Measurements from ENCODE around the gene TNFRSF18. TPM values are rescaled to one million over a fixed set of nuclear protein-coding genes. Genes with fewer than 3 reads are reported as not detected.
A peak's percentile ranks its signal among the peaks of the same experiment; 100 is the strongest.

Gene TNFRSF18
- total and polyA plus RNA-seq, 2 donors = 4.2 to 29.9 TPM

DNA sequence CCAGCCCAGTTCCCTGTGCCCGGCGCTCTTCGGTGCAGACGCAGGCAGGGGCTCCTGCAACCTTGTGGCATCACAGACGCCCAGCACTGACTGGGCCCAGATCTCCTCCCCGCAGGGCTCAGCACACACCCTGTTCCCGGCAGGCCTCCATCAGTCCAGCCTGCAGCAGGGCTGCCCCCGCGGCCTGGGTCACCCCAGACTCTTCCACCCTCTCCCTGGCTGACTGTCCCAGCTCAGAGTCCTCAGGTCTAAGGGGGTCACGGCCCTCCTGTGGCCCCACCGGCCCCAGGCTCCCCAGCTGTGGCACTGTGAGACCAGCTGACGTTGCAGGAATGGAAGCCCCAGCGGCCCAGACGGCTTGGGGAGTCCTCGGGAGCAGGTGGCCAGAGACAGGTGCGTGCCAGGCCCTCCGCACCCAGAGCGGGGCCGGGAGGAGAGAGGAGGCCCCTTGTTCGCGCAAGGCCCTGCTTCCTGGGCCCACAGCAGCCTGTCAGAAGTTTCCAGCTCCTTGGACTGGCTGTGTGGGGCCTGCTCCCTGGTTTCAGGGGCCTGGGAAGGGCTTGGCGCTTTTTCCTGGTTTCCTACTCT lies 29.9 kb upstream of the TNFRSF18 start:
- H3K27me3 ChIP-seq (ENCODE audit: control insufficient read depth in 2 of 2, insufficient read depth in 1 of 2, low read length in 1 of 2) = peaks cover 0 to 41% of the 10 kb centered on the region in 2 donors

GRCh38 chr1:1235016-1235744 lies 28.8 kb upstream of the TNFRSF18 start:
- Histone ChIP-seq H3K36me3 (ENCODE audit: control insufficient read depth in 2 of 2, insufficient read depth in 2 of 2, low read length in 1 of 2) (peaks cover 3 to 6% of the 10 kb centered on the region in 2 donors), H3K9me3 (ENCODE audit: control insufficient read depth in 2 of 2, insufficient read depth in 1 of 2, low read length in 1 of 2) (no peaks in the 10 kb centered on the region), H3K4me1 (ENCODE audit: control insufficient read depth in 2 of 2, insufficient read depth in 2 of 2, low read length in 2 of 2) (peaks cover 16 to 19% of the 10 kb centered on the region in 2 donors), H3K4me3 (ENCODE audit: low read length in 2 of 2) (no peak overlapping the region), H3K27me3 (ENCODE audit: control insufficient read depth in 2 of 2, insufficient read depth in 1 of 2, low read length in 1 of 2) (peaks cover 0 to 35% of the 10 kb centered on the region in 2 donors), H3K27ac (ENCODE audit: low read depth in 1 of 2, low read length in 1 of 2) (no peak overlapping the region)
- 97% methylated on average over 27 of the region's 27 CpGs for whole genome bisulfite sequencing
- DNase-seq (ENCODE audit: low read depth in 6 of 9, low spot score in 9 of 9) = no peak

More for the DNA sequence above, 29.9 kb upstream of the TNFRSF18 start:
- DNase-seq (ENCODE audit: low read depth in 6 of 9, low spot score in 9 of 9) = no peak
- H3K4me1 ChIP-seq (ENCODE audit: control insufficient read depth in 2 of 2, insufficient read depth in 2 of 2, low read length in 2 of 2) = peaks cover 6 to 10% of the 10 kb centered on the region in 2 donors
- H3K36me3 ChIP-seq (ENCODE audit: control insufficient read depth in 2 of 2, insufficient read depth in 2 of 2, low read length in 1 of 2) = peaks cover 3 to 6% of the 10 kb centered on the region in 2 donors
- no peak overlapping the region for H3K4me3 ChIP-seq (ENCODE audit: low read length in 2 of 2)
- WGBS = 92% methylated on average over 22 of the region's 22 CpGs
- H3K9me3 ChIP-seq (ENCODE audit: control insufficient read depth in 2 of 2, insufficient read depth in 1 of 2, low read length in 1 of 2) = no peaks in the 10 kb centered on the region
- no peak overlapping the region for H3K27ac ChIP-seq (ENCODE audit: low read depth in 1 of 2, low read length in 1 of 2)

GRCh38 chr1:1234180-1234808 lies 27.9 kb upstream of the TNFRSF18 start:
- peaks cover 24 to 28% of the 10 kb centered on the region in 2 donors for H3K4me1 ChIP-seq (ENCODE audit: control insufficient read depth in 2 of 2, insufficient read depth in 2 of 2, low read length in 2 of 2)
- no peaks in the 10 kb centered on the region for H3K9me3 ChIP-seq (ENCODE audit: control insufficient read depth in 2 of 2, insufficient read depth in 1 of 2, low read length in 1 of 2)
- 98% methylated on average over 28 of the region's 28 CpGs for WGBS
- no peak overlapping the region for H3K27ac ChIP-seq (ENCODE audit: low read depth in 1 of 2, low read length in 1 of 2)
- peaks cover 0 to 26% of the 10 kb centered on the region in 2 donors for H3K27me3 ChIP-seq (ENCODE audit: control insufficient read depth in 2 of 2, insufficient read depth in 1 of 2, low read length in 1 of 2)
- H3K36me3 ChIP-seq (ENCODE audit: control insufficient read depth in 2 of 2, insufficient read depth in 2 of 2, low read length in 1 of 2) = peaks cover 3 to 6% of the 10 kb centered on the region in 2 donors
- no peak for DNase-seq (ENCODE audit: low read depth in 6 of 9, low spot score in 9 of 9)
- H3K4me3 ChIP-seq (ENCODE audit: low read length in 2 of 2) = no peak overlapping the region

GRCh38 chr1:1233567-1233892 lies 27.1 kb upstream of the TNFRSF18 start:
- no peaks in the 10 kb centered on the region for H3K9me3 ChIP-seq (ENCODE audit: control insufficient read depth in 2 of 2, insufficient read depth in 1 of 2, low read length in 1 of 2)
- WGBS = 97% methylated on average over 15 of the region's 15 CpGs
- H3K4me1 ChIP-seq (ENCODE audit: control insufficient read depth in 2 of 2, insufficient read depth in 2 of 2, low read length in 2 of 2) = peaks cover 24 to 28% of the 10 kb centered on the region in 2 donors
- H3K27ac ChIP-seq (ENCODE audit: low read depth in 1 of 2, low read length in 1 of 2) = no peak overlapping the region
- no peak for DNase-seq (ENCODE audit: low read depth in 6 of 9, low spot score in 9 of 9)
- H3K27me3 ChIP-seq (ENCODE audit: control insufficient read depth in 2 of 2, insufficient read depth in 1 of 2, low read length in 1 of 2) = peaks cover 0 to 19% of the 10 kb centered on the region in 2 donors
- H3K36me3 ChIP-seq (ENCODE audit: control insufficient read depth in 2 of 2, insufficient read depth in 2 of 2, low read length in 1 of 2) = peaks cover 9 to 13% of the 10 kb centered on the region in 2 donors
- H3K4me3 ChIP-seq (ENCODE audit: low read length in 2 of 2) = no peak overlapping the region

GRCh38 chr1:1232796-1233566 lies 26.6 kb upstream of the TNFRSF18 start:
- Histone ChIP-seq H3K4me3 (ENCODE audit: low read length in 2 of 2) (peak overlapping the region in 1 of 2 donors; percentile 96), H3K4me1 (ENCODE audit: control insufficient read depth in 2 of 2, insufficient read depth in 2 of 2, low read length in 2 of 2) (peaks cover 24 to 28% of the 10 kb centered on the region in 2 donors), H3K27me3 (ENCODE audit: control insufficient read depth in 2 of 2, insufficient read depth in 1 of 2, low read length in 1 of 2) (peaks cover 0 to 14% of the 10 kb centered on the region in 2 donors), H3K36me3 (ENCODE audit: control insufficient read depth in 2 of 2, insufficient read depth in 2 of 2, low read length in 1 of 2) (peaks cover 15 to 18% of the 10 kb centered on the region in 2 donors), H3K27ac (ENCODE audit: low read depth in 1 of 2, low read length in 1 of 2) (no peak overlapping the region), H3K9me3 (ENCODE audit: control insufficient read depth in 2 of 2, insufficient read depth in 1 of 2, low read length in 1 of 2) (no peaks in the 10 kb centered on the region)
- 88% methylated on average over 98 of the region's 98 CpGs for WGBS
- DNase-seq (ENCODE audit: low read depth in 6 of 9, low spot score in 9 of 9) = no peak

DNA sequence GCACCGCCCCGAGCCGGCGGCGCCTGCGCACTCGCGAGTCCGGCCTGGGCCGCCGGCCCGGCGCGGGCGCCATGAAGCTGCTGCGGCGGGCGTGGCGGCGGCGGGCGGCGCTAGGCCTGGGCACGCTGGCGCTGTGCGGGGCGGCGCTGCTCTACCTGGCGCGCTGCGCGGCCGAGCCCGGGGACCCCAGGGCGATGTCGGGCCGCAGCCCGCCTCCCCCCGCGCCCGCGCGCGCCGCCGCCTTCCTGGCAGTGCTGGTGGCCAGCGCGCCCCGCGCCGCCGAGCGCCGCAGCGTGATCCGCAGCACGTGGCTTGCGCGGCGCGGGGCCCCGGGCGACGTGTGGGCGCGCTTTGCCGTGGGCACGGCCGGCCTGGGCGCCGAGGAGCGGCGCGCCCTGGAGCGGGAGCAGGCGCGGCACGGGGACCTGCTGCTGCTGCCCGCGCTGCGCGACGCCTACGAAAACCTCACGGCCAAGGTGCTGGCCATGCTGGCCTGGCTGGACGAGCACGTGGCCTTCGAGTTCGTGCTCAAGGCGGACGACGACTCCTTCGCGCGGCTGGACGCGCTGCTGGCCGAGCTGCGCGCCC lies 25.9 kb upstream of the TNFRSF18 start, which contains the start of gene B3GALT6:
B3GALT6 (plus strand) TSS at position 30 of the 588 bp plus-strand sequence; CDS start at position 72, 42 bp downstream.
- peaks cover 0 to 7% of the 10 kb centered on the region in 2 donors for H3K27me3 ChIP-seq (ENCODE audit: control insufficient read depth in 2 of 2, insufficient read depth in 1 of 2, low read length in 1 of 2)
- no peaks in the 10 kb centered on the region for H3K9me3 ChIP-seq (ENCODE audit: control insufficient read depth in 2 of 2, insufficient read depth in 1 of 2, low read length in 1 of 2)
- H3K4me1 ChIP-seq (ENCODE audit: control insufficient read depth in 2 of 2, insufficient read depth in 2 of 2, low read length in 2 of 2) = peaks cover 24 to 28% of the 10 kb centered on the region in 2 donors
- DNase-seq (ENCODE audit: low read depth in 6 of 9, low spot score in 9 of 9) = no peak
- WGBS = 9% methylated on average over 100 of the region's 100 CpGs
- peaks cover 21 to 25% of the 10 kb centered on the region in 2 donors for H3K36me3 ChIP-seq (ENCODE audit: control insufficient read depth in 2 of 2, insufficient read depth in 2 of 2, low read length in 1 of 2)
- H3K4me3 ChIP-seq (ENCODE audit: low read length in 2 of 2) = peak within 1 kb of the TSS; percentile 71 to 96
- H3K27ac ChIP-seq (ENCODE audit: low read depth in 1 of 2, low read length in 1 of 2) = peak within 1 kb of the TSS; percentile 22 to 78

- peaks cover 0 to under 1% of the 10 kb centered on the region in 2 donors for H3K27me3 ChIP-seq (ENCODE audit: control insufficient read depth in 2 of 2, insufficient read depth in 1 of 2, low read length in 1 of 2)
- peak; percentile 84 to 98 (median 95) for DNase-seq (ENCODE audit: low read depth in 6 of 9, low spot score in 9 of 9)
- H3K4me1 ChIP-seq (ENCODE audit: control insufficient read depth in 2 of 2, insufficient read depth in 2 of 2, low read length in 2 of 2) = peaks cover 22 to 28% of the 10 kb centered on the region in 2 donors
Measured at GRCh38 chr1:1231400-1232207, 25.2 kb upstream of the TNFRSF18 start, which contains the start of gene SDF4. Gene SDF4 (minus strand): TSS chr1:1232001. CDS start chr1:1228772, 3,229 bp downstream.

More at GRCh38 chr1:1231400-1232207, 25.2 kb upstream of the TNFRSF18 start, which contains the start of gene SDF4:
- Histone ChIP-seq H3K36me3 (ENCODE audit: control insufficient read depth in 2 of 2, insufficient read depth in 2 of 2, low read length in 1 of 2) (peaks cover 27 to 32% of the 10 kb centered on the region in 2 donors), H3K27ac (ENCODE audit: low read depth in 1 of 2, low read length in 1 of 2) (peak within 1 kb of the TSS; percentile 22 to 78), H3K4me3 (ENCODE audit: low read length in 2 of 2) (peak within 1 kb of the TSS; percentile 71 to 96), H3K9me3 (ENCODE audit: control insufficient read depth in 2 of 2, insufficient read depth in 1 of 2, low read length in 1 of 2) (peaks cover 0 to 1% of the 10 kb centered on the region in 2 donors)
- under 1% methylated on average over 99 of the region's 99 CpGs for WGBS
